Prostate gland (tissue), 2 donors: ENCODE measurements around the gene RFTN2.

ENCODE experiments used
- CTCF ChIP-seq, 4 experiments: fragments of 200-600 bp in 2 of 4; fragments of 450-650 bp in 2 of 4; sonication (generic) in 2 of 4; IDR thresholded peaks; 1 replicate in 3 of 4; 2 replicates in 1 of 4; pipeline ENCODE4 v1.5.1; 2016 to 2019; ENCODE audit warnings: antibody characterized with exemption in 4 of 4, mild to moderate bottlenecking in 2 of 4, moderate library complexity in 2 of 4
- POLR2A ChIP-seq: fragments of 450-650 bp; IDR thresholded peaks from one replicate; pipeline ENCODE4 v1.6.1; 2016; ENCODE audit warnings: antibody characterized with exemption, mild to moderate bottlenecking
- POLR2AphosphoS5 ChIP-seq: sonication (generic); formaldehyde crosslinking; IDR thresholded peaks from one replicate; pipeline ENCODE4 v1.6.1; 2017; ENCODE audit warnings: antibody characterized with exemption

- TF ChIP-seq POLR2AphosphoS5 (no peak), POLR2A (no peak), CTCF (IDR thresholded peaks at IDR 0.05) (no peak)
Measured at GRCh38 chr2:197573608-197574007, 101.8 kb downstream of the RFTN2 start.
